GM12892 (cell line): ENCODE data around the gene SELL.

Experiments
- POLR2A ChIP-seq: IDR thresholded peaks from 2 replicates; pipeline ENCODE4 v1.6.1; 2011; ENCODE audit warnings: low read depth, low read length, control low read depth
- POLR2AphosphoS5 ChIP-seq: IDR thresholded peaks from 2 replicates; pipeline ENCODE4 v1.6.1; 2011; ENCODE audit warnings: low read depth, low read length, control low read depth
- TAF1 ChIP-seq: IDR thresholded peaks from 2 replicates; pipeline ENCODE4 v1.6.1; 2011; ENCODE audit warnings: low read depth, mild to moderate bottlenecking, control low read depth, low read length, borderline replicate concordance

GRCh38 chr1:169698976-169699375 is 12.4 kb downstream of the SELL start:
- TF ChIP-seq POLR2AphosphoS5 (no peak), POLR2A (no peak), TAF1 (no peak)
